Measurements from ENCODE around the gene CAPNS2. TPM values are rescaled to one million over a fixed set of nuclear protein-coding genes. Genes with fewer than 3 reads are reported as not detected.

Gene CAPNS2
- total RNA-seq, 1 experiment from 2014 or later: 0.26 TPM

- Histone ChIP-seq H3K9ac (ENCODE audit: low read length) (no peak overlapping the region), H3K4me2 (ENCODE audit: low read length) (no peak overlapping the region), H3K9me3 (ENCODE audit: low read length) (no peaks in the 10 kb centered on the region), H3K9me2 (replicated peaks; ENCODE audit: low read length) (no peaks in the 10 kb centered on the region), H2AFZ (ENCODE audit: low read length) (no peak overlapping the region), H3K36me3 (ENCODE audit: low read depth, low read length) (no peaks in the 10 kb centered on the region), H3K4me1 (ENCODE audit: insufficient read depth, low read length) (no peaks in the 10 kb centered on the region), H3K4me3 (ENCODE audit: low read length) (no peak overlapping the region), H3K79me2 (ENCODE audit: low read length) (no peaks in the 10 kb centered on the region), H3K27ac (ENCODE audit: low read length) (no peak overlapping the region), H4K20me1 (ENCODE audit: low read length) (no peaks in the 10 kb centered on the region), H3F3A (ENCODE audit: low read length, unreplicated experiment) (no peaks in the 10 kb centered on the region), H3K27me3 (ENCODE audit: low read length) (no peaks in the 10 kb centered on the region)
- no peak for ATAC-seq
- intact Hi-C loops (cut with micrococcal nuclease): no loop called here
- CTCF ChIA-PET: no interaction called here
- no TSS peak for BruUV-seq (replicated peaks)
- no peak for DNase-seq
- TF ChIP-seq CTCF (conservative IDR thresholded peaks at IDR 0.05; ENCODE audit: low read depth, low read length) (no peak), EZH2phosphoT487 (IDR thresholded peaks at IDR 0.05; ENCODE audit: borderline replicate concordance, low read length) (no peak), EZH2 (IDR thresholded peaks at IDR 0.05; ENCODE audit: low read length, unreplicated experiment) (no peak)
- POLR2A ChIA-PET (ENCODE audit: unreplicated experiment): no interaction called here
Observed at GRCh38 chr16:55569025-55569424, 2.5 kb downstream of the CAPNS2 start.

DNA sequence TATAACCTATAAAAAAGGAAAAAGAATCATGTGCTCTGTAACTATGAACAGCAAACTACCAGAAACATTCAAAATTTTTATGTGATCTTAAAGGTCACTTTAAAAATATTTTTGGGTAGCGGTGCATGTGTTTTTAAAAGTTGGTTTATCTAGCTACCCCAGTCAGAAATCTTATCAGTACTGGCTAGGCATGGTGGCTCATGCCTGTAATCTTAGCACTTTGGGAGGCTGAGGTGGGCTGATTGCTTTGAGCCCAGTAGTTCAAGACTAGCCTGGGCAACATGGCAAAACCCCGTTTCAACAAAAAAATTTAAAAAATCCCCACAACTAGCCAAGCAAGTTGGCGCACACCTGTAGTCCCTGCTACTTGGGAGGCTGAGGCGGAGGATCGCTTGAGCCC lies 3.7 kb downstream of the CAPNS2 start:
- intact Hi-C loops (cut with micrococcal nuclease): no loop called here
- no peak for TF ChIP-seq EZH2 (IDR thresholded peaks at IDR 0.05; ENCODE audit: low read length, unreplicated experiment)
- no peak for TF ChIP-seq EZH2phosphoT487 (IDR thresholded peaks at IDR 0.05; ENCODE audit: borderline replicate concordance, low read length)
- TF ChIP-seq CTCF (conservative IDR thresholded peaks at IDR 0.05; ENCODE audit: low read depth, low read length): no peak
- POLR2A ChIA-PET (ENCODE audit: unreplicated experiment): no interaction called here
- no peaks in the 10 kb centered on the region for H3F3A ChIP-seq (ENCODE audit: low read length, unreplicated experiment)
- no peaks in the 10 kb centered on the region for H3K27me3 ChIP-seq (ENCODE audit: low read length)
- no peaks in the 10 kb centered on the region for H3K79me2 ChIP-seq (ENCODE audit: low read length)
- H3K9me2 ChIP-seq (replicated peaks; ENCODE audit: low read length): no peaks in the 10 kb centered on the region
- no peaks in the 10 kb centered on the region for H4K20me1 ChIP-seq (ENCODE audit: low read length)
- no peak overlapping the region for H3K4me3 ChIP-seq (ENCODE audit: low read length)
- H3K36me3 ChIP-seq (ENCODE audit: low read depth, low read length): no peaks in the 10 kb centered on the region
- H3K4me1 ChIP-seq (ENCODE audit: insufficient read depth, low read length): no peaks in the 10 kb centered on the region
- H3K4me2 ChIP-seq (ENCODE audit: low read length): no peak overlapping the region
- no peaks in the 10 kb centered on the region for H3K9me3 ChIP-seq (ENCODE audit: low read length)
- BruUV-seq (replicated peaks): no TSS peak
- no peak overlapping the region for H3K27ac ChIP-seq (ENCODE audit: low read length)
- CTCF ChIA-PET: no interaction called here
- no peak for DNase-seq
- no peak for ATAC-seq
- no peak overlapping the region for H2AFZ ChIP-seq (ENCODE audit: low read length)
- H3K9ac ChIP-seq (ENCODE audit: low read length): no peak overlapping the region

DNA sequence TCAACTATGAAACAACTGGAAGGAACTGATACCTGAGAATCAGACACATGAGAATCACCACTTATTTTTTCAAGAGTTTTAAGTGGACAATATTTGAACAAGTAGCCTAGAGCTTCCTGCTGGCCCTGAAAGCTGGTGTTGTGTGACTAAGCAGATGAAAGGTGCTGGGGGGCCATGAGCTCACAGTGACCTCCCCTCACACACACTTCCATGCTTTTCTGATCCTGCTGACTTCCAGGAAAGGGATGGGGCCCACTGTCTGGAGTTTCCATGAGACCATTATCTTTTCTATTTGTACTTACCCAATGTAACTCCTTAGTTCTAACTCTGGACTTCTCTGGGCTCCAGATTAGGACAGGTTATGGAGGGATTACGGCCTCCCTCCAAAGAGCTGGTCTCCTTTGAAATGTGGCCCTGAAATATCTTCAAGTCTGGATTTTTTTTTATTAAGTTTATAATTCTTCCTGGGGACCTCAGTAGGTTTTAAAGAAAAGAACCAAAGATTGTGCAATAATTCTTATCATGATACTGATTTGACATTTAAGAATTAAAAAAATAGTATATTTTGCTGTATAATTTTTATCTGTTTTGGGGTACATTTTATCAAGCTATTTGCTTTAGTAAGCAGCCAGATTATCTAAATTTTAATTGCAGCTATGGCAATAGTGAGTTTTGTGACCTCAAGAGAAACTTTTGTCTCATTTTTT lies 4.9 kb downstream of the CAPNS2 start:
- CTCF ChIA-PET: no interaction called here
- H3K9ac ChIP-seq (ENCODE audit: low read length): no peak overlapping the region
- no peak for DNase-seq

More for the DNA sequence above, 4.9 kb downstream of the CAPNS2 start:
- POLR2A ChIA-PET (ENCODE audit: unreplicated experiment): no interaction called here
- TF ChIP-seq EZH2phosphoT487 (IDR thresholded peaks at IDR 0.05; ENCODE audit: borderline replicate concordance, low read length) (no peak), CTCF (conservative IDR thresholded peaks at IDR 0.05; ENCODE audit: low read depth, low read length) (no peak), EZH2 (IDR thresholded peaks at IDR 0.05; ENCODE audit: low read length, unreplicated experiment) (no peak)
- H3K36me3 ChIP-seq (ENCODE audit: low read depth, low read length): no peaks in the 10 kb centered on the region
- no peak overlapping the region for H3K4me2 ChIP-seq (ENCODE audit: low read length)
- no peaks in the 10 kb centered on the region for H4K20me1 ChIP-seq (ENCODE audit: low read length)
- no peak overlapping the region for H3K27ac ChIP-seq (ENCODE audit: low read length)
- H3K4me3 ChIP-seq (ENCODE audit: low read length): no peak overlapping the region
- no peaks in the 10 kb centered on the region for H3F3A ChIP-seq (ENCODE audit: low read length, unreplicated experiment)
- no peaks in the 10 kb centered on the region for H3K27me3 ChIP-seq (ENCODE audit: low read length)
- H3K9me2 ChIP-seq (replicated peaks; ENCODE audit: low read length): no peaks in the 10 kb centered on the region
- no peaks in the 10 kb centered on the region for H3K79me2 ChIP-seq (ENCODE audit: low read length)
- H3K4me1 ChIP-seq (ENCODE audit: insufficient read depth, low read length): no peaks in the 10 kb centered on the region
- ATAC-seq: no peak
- BruUV-seq (replicated peaks): no TSS peak
- H2AFZ ChIP-seq (ENCODE audit: low read length): no peak overlapping the region
- no peaks in the 10 kb centered on the region for H3K9me3 ChIP-seq (ENCODE audit: low read length)
- intact Hi-C loops (cut with micrococcal nuclease): no loop called here
